ENCODE data around the gene SECTM1. TPM values are rescaled to one million over a fixed set of nuclear protein-coding genes. Genes with fewer than 3 reads are reported as not detected.

The SECTM1 gene
- total RNA-seq, 1 donor from 2014 or later: 22.2 TPM

- ATAC-seq: no peak
- no peak for DNase-seq (ENCODE audit: low spot score)
- intact Hi-C loops (cut with DNase I): no loop called here
Measured at GRCh38 chr17:82296511-82297279, 36.9 kb downstream of the SECTM1 start.

- ATAC-seq: no peak
- intact Hi-C loops (cut with DNase I): no loop called here
Measured at GRCh38 chr17:82295472-82295814, 38.1 kb downstream of the SECTM1 start.

GRCh38 chr17:82294064-82294773 is 39.3 kb downstream of the SECTM1 start:
- intact Hi-C loops (cut with DNase I): no loop called here
- ATAC-seq (no peak), DNase-seq (ENCODE audit: low spot score) (no peak)

More at GRCh38 chr17:82295472-82295814, 38.1 kb downstream of the SECTM1 start:
- DNase-seq (ENCODE audit: low spot score): no peak

- peak; percentile 96 for DNase-seq (ENCODE audit: low spot score)
- intact Hi-C loops (cut with DNase I): no loop called here
- peak; percentile 97 for ATAC-seq
Measured at GRCh38 chr17:82292251-82293154, 41.1 kb downstream of the SECTM1 start.

- intact Hi-C loops (cut with DNase I): no loop called here
- DNase-seq (ENCODE audit: low spot score) (no peak), ATAC-seq (no peak)
Measured at GRCh38 chr17:82291582-82292250, 41.9 kb downstream of the SECTM1 start.

- intact Hi-C loops (cut with DNase I): no loop called here
- DNase-seq (ENCODE audit: low spot score) (no peak), ATAC-seq (no peak)
Measured at GRCh38 chr17:82287868-82288801, 45.4 kb downstream of the SECTM1 start.

- intact Hi-C loops (cut with DNase I): no loop called here
- ATAC-seq (no peak), DNase-seq (ENCODE audit: low spot score) (no peak)
Measured at GRCh38 chr17:82287013-82287867, 46.3 kb downstream of the SECTM1 start.

GRCh38 chr17:82285141-82285540 is 48.4 kb downstream of the SECTM1 start:
- DNase-seq (ENCODE audit: low spot score) (no peak), ATAC-seq (peak; percentile 50)
- intact Hi-C loops (cut with DNase I): no loop called here

GRCh38 chr17:82283208-82283749 is 50.3 kb downstream of the SECTM1 start:
- intact Hi-C loops (cut with DNase I): no loop called here
- ATAC-seq (no peak), DNase-seq (ENCODE audit: low spot score) (no peak)

GRCh38 chr17:82282239-82283207 is 51.0 kb downstream of the SECTM1 start:
- DNase-seq (ENCODE audit: low spot score): no peak
- intact Hi-C loops (cut with DNase I): no loop called here
- no peak for ATAC-seq

GRCh38 chr17:82281502-82282238 is 51.9 kb downstream of the SECTM1 start:
- DNase-seq (ENCODE audit: low spot score) (no peak), ATAC-seq (no peak)
- intact Hi-C loops (cut with DNase I): no loop called here

- DNase-seq (ENCODE audit: low spot score) (no peak), ATAC-seq (no peak)
- intact Hi-C loops (cut with DNase I): no loop called here
Measured at GRCh38 chr17:82281076-82281475, 52.5 kb downstream of the SECTM1 start.

- ATAC-seq (no peak), DNase-seq (ENCODE audit: low spot score) (no peak)
- intact Hi-C loops (cut with DNase I): no loop called here
Measured at GRCh38 chr17:82280537-82280936, 53.0 kb downstream of the SECTM1 start.

GRCh38 chr17:82278786-82279391 is 54.7 kb downstream of the SECTM1 start:
- ATAC-seq: no peak
- DNase-seq (ENCODE audit: low spot score): no peak
- intact Hi-C loops (cut with DNase I): no loop called here

GRCh38 chr17:82278308-82278707 is 55.3 kb downstream of the SECTM1 start:
- no peak for DNase-seq (ENCODE audit: low spot score)
- ATAC-seq: no peak
- intact Hi-C loops (cut with DNase I): no loop called here

All from sciatic nerve (tissue), 2 donors.